Right lobe of liver (tissue), 6 donors: ENCODE measurements around the gene MYO1F. TPM values are rescaled to one million over a fixed set of nuclear protein-coding genes. Genes with fewer than 3 reads are reported as not detected.
A peak's percentile ranks its signal among the peaks of the same experiment; 100 is the strongest.

ENCODE experiments used
- ATAC-seq, 4 donors: fragments of 200-7000 bp; cut with Tn5 transposase; one replicate each; pipeline ENCODE4 v1.9.1; 2020; ENCODE audit warnings: mild to moderate bottlenecking in 4 of 4, moderate library complexity in 4 of 4
- DNase-seq, 3 donors: peaks; one replicate each; pipeline ENCODE4 v3.0.0-alpha.2; 2020
- H3K27ac ChIP-seq, 3 donors: fragments of 200-600 bp; one replicate each; pipeline ENCODE4 v1.8.0; 2022
- H3K27me3 ChIP-seq, 2 donors: fragments of 200-600 bp; one replicate each; pipeline ENCODE4 v1.8.0; 2022
- H3K36me3 ChIP-seq, 4 donors: fragments of 200-600 bp; sonication (generic) in 1 of 4; one replicate each; pipeline versions ENCODE4 v1.5.1 to v1.8.0; 2017 to 2022; ENCODE audit warnings: control low read depth in 1 of 4
- H3K4me1 ChIP-seq, 4 donors: fragments of 200-600 bp; sonication (generic) in 1 of 4; one replicate each; pipeline versions ENCODE4 v1.5.1 to v1.8.0; 2017 to 2022; ENCODE audit warnings: control low read depth in 1 of 4
- H3K4me3 ChIP-seq, 3 donors: fragments of 200-600 bp; one replicate each; pipeline ENCODE4 v1.8.0; 2022
- H3K9me3 ChIP-seq, 4 donors: fragments of 200-600 bp; sonication (generic) in 1 of 4; one replicate each; pipeline versions ENCODE4 v1.5.1 to v1.8.0; 2017 to 2022; ENCODE audit warnings: control low read depth in 1 of 4
- CTCF ChIP-seq, 4 donors: fragments of 200-600 bp in 3 of 4; fragments of 450-650 bp in 1 of 4; IDR thresholded peaks; one replicate each; pipeline versions ENCODE4 v1.5.1 to v1.8.0; 2016 to 2022; ENCODE audit warnings: antibody characterized with exemption in 4 of 4, mild to moderate bottlenecking in 2 of 4
- POLR2A ChIP-seq: fragments of 450-650 bp; IDR thresholded peaks from one replicate; pipeline ENCODE4 v1.6.1; 2017; ENCODE audit warnings: antibody characterized with exemption, mild to moderate bottlenecking
- WGBS: methylation state at CpG from one replicate; pipeline ENCODE4 v1.1.6; 2018; ENCODE audit warnings: low coverage, low lambda C conversion rate; ENCODE audit not compliant: insufficient coverage; ENCODE audit errors: missing lambda C conversion rate; 5-methylcytosine and 5-hydroxymethylcytosine counted together
- intact Hi-C, 2 donors: fragments of 100-400 bp; cut with DNase I; formaldehyde crosslinking; loops; one replicate each; pipeline versions ENCODE4 v1.11.2 to v1.14.1; 2022
- total RNA-seq, 6 experiments: library from RNA; depleted of rRNA in 2 of 6; stranded (reverse); fragments of >200 nt in 2 of 6; fragmentation: NEBNext Ultra II Directional in 3 of 6; extraction: Animal tissue kit (Norgen Biotek cat#: 25700) in 3 of 6; gene quantifications; one replicate each; pipeline versions ENCODE4 v1.1.0 to v1.2.4, GENCODE V29; 2016 to 2023
- donor health status: DM: no; HTN: yes; CAD: no.
- donor health status: DM: no; HTN: no; CAD: no.
- donor health status: DM: no; HTN: no; CAD: no.
- donor health status: DM: no; HTN: yes; CAD: no.
- donor health status: DM: no; HTN: yes; CAD: no.

The MYO1F gene
- total RNA-seq, 6 experiments from 2014 or later, result 7.9 to 21.5 (median 10.2) TPM

GRCh38 chr19:8610041-8610935, 33.0 kb upstream of the MYO1F start, which contains the start of gene ADAMTS10:
Gene ADAMTS10 (minus strand): TSS chr19:8610715. CDS start chr19:8605710, 5,005 bp downstream.
- WGBS, result 5% methylated on average over 28 of the region's 74 CpGs
- ATAC-seq, result peak; percentile 38 to 51 (median 44)

GRCh38 chr19:8609279-8610040, 32.2 kb upstream of the MYO1F start:
- peak; percentile 62 to 71 (median 68) for DNase-seq
- 15% methylated on average over 9 of the region's 47 CpGs for WGBS

More at GRCh38 chr19:8610041-8610935, 33.0 kb upstream of the MYO1F start, which contains the start of gene ADAMTS10:
- H3K4me1 ChIP-seq, result peaks cover 0 to 6% (median 0%) of the 10 kb centered on the region in 4 donors
- intact Hi-C loops, result no loop called here
- no peaks in the 10 kb centered on the region for H3K36me3 ChIP-seq
- H3K27me3 ChIP-seq, result no peaks in the 10 kb centered on the region
- peak within 1 kb of the TSS; percentile 57 to 84 (median 67) for H3K27ac ChIP-seq
- H3K4me3 ChIP-seq, result peak within 1 kb of the TSS; percentile 48 to 54 (median 54)
- no peak for TF ChIP-seq CTCF (IDR thresholded peaks at IDR 0.05)
- TF ChIP-seq POLR2A, result peak; percentile 32
- peak in 2 of 3 donors; percentile 51 to 60 for DNase-seq
- H3K9me3 ChIP-seq, result no peaks in the 10 kb centered on the region

DNA sequence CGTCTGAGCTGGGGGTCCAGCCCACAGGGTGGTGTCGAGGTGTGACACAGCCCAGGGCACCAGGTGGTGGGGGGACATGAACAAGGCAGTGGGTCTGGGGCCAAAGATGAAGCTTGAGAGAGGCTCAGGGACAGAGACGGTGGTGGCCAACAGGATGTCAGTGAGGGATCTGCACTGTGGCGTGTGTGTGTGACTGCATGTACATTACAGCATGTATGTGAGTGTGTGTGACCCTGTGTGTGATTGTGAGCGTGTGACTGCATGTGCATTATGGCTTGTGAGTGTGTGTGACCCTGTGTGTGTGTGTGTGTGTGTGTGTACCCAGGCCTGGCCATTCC, 31.7 kb upstream of the MYO1F start:
- no peaks in the 10 kb centered on the region for H3K9me3 ChIP-seq
- peak overlapping the region in 2 of 3 donors; percentile 48 to 54 for H3K4me3 ChIP-seq
- intact Hi-C loops, result no loop called here
- ATAC-seq (no peak), DNase-seq (no peak)
- no peaks in the 10 kb centered on the region for H3K27me3 ChIP-seq
- H3K4me1 ChIP-seq, result peaks cover 0 to 5% (median 0%) of the 10 kb centered on the region in 4 donors
- 93% methylated on average over 2 of the region's 5 CpGs for WGBS
- no peaks in the 10 kb centered on the region for H3K36me3 ChIP-seq
- H3K27ac ChIP-seq, result peak overlapping the region in 1 of 3 donors; percentile 67
- TF ChIP-seq CTCF (IDR thresholded peaks at IDR 0.05) (no peak), POLR2A (no peak)

More at GRCh38 chr19:8609279-8610040, 32.2 kb upstream of the MYO1F start:
- Histone ChIP-seq H3K4me3 (peak overlapping the region; percentile 48 to 54 (median 54)), H3K9me3 (no peaks in the 10 kb centered on the region), H3K36me3 (no peaks in the 10 kb centered on the region), H3K4me1 (peaks cover 0 to 5% (median 0%) of the 10 kb centered on the region in 4 donors), H3K27me3 (no peaks in the 10 kb centered on the region), H3K27ac (peak overlapping the region; percentile 57 to 84 (median 67))
- TF ChIP-seq POLR2A (peak; percentile 46), CTCF (IDR thresholded peaks at IDR 0.05) (peak in 1 of 4 donors; percentile 8)
- peak; percentile 59 to 70 (median 65) for ATAC-seq
- intact Hi-C loops, result no loop called here

DNA sequence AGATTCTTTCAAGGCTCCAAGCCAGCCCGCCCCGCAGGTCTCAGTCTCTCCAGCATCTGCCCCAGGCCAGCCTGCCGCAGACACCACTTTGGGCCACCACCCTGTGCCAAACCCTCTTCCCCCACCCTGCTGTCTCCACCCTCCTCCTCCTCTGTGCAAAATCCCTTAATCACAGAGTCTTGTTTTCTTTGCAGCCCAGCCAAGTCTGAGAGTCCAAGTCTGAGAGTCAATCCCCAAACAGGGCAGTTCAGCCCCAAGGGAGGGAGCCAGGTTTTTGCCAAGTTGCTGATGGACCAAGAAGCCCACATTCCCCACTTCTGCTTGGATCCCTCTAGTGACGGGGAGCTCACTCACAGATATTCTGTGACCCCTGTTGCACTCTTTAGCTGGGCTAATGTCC, 30.1 kb upstream of the MYO1F start:
- TF ChIP-seq CTCF (IDR thresholded peaks at IDR 0.05) (no peak), POLR2A (no peak)
- no peak overlapping the region for H3K27ac ChIP-seq
- H3K4me1 ChIP-seq, result peaks cover 0 to 5% (median 0%) of the 10 kb centered on the region in 4 donors
- intact Hi-C loops, result no loop called here
- no peaks in the 10 kb centered on the region for H3K27me3 ChIP-seq
- peak in 3 of 4 donors; percentile 8 to 64 (median 26) for ATAC-seq
- H3K9me3 ChIP-seq, result no peaks in the 10 kb centered on the region
- WGBS, result 78% methylated on average over 4 of the region's 4 CpGs
- no peaks in the 10 kb centered on the region for H3K36me3 ChIP-seq
- DNase-seq, result peak in 1 of 3 donors; percentile 66
- no peak overlapping the region for H3K4me3 ChIP-seq
